Activated CD4-positive, alpha-beta T cell treated with anti-CD3 and anti-CD28 coated beads, Interleukin-2, Interleukin-4, amounts not matched to agents 100 ng/mL and 50 ng/mL, durations not matched to agents 16 hours and 8 hours (primary cell): Measurements from ENCODE around the gene CABP7.
A peak's percentile ranks its signal among the peaks of the same experiment; 100 is the strongest.
"Not testable (repeated sequence)": the region's sequence is repeated elsewhere in the genome, so short reads cannot be mapped to it uniquely, and the experiment has no call there.

Source experiments
- DNase-seq: peaks from one replicate; pipeline ENCODE4 v3.0.0-alpha.2; 2020; ENCODE audit warnings: low spot score

CABP7 gene

GRCh38 chr22:29748248-29748893 lies 28.6 kb downstream of the CABP7 start:
- no peak for DNase-seq

GRCh38 chr22:29750029-29750428 lies 30.2 kb downstream of the CABP7 start:
- no peak for DNase-seq

GRCh38 chr22:29750559-29751538 lies 31.0 kb downstream of the CABP7 start:
- DNase-seq = peak; percentile 49

GRCh38 chr22:29751669-29752068 lies 31.9 kb downstream of the CABP7 start:
- no peak for DNase-seq

- DNase-seq = no peak
Measured at GRCh38 chr22:29753808-29754657, 34.2 kb downstream of the CABP7 start.

- DNase-seq = not testable (repeated sequence)
Measured at GRCh38 chr22:29754658-29755395, 35.0 kb downstream of the CABP7 start.

GRCh38 chr22:29755889-29756288 lies 36.1 kb downstream of the CABP7 start:
- no peak for DNase-seq

GRCh38 chr22:29756341-29756740 lies 36.5 kb downstream of the CABP7 start:
- no peak for DNase-seq

GRCh38 chr22:29757096-29757495 lies 37.3 kb downstream of the CABP7 start:
- DNase-seq = no peak

GRCh38 chr22:29758068-29758622 lies 38.3 kb downstream of the CABP7 start:
- DNase-seq = no peak

- no peak for DNase-seq
Measured at GRCh38 chr22:29758959-29759358, 39.2 kb downstream of the CABP7 start.

GRCh38 chr22:29762263-29762662 lies 42.5 kb downstream of the CABP7 start:
- no peak for DNase-seq

- no peak for DNase-seq
Measured at GRCh38 chr22:29765905-29766631, 46.3 kb downstream of the CABP7 start.

GRCh38 chr22:29766632-29767170 lies 46.9 kb downstream of the CABP7 start, which contains the start of gene ZMAT5:
ZMAT5 (minus strand) TSS chr22:29767007; CDS start chr22:29748544, 18,463 bp downstream.
- peak; percentile 97 for DNase-seq

GRCh38 chr22:29767171-29768051 lies 47.6 kb downstream of the CABP7 start, which contains the start of gene UQCR10:
UQCR10 (plus strand) TSS chr22:29767369; CDS start chr22:29767399, 30 bp downstream.
- DNase-seq = peak; percentile 94

GRCh38 chr22:29768052-29768693 lies 48.4 kb downstream of the CABP7 start:
- DNase-seq = no peak

- no peak for DNase-seq
Measured at GRCh38 chr22:29769723-29770321, 50.0 kb downstream of the CABP7 start.

- no peak for DNase-seq
Measured at GRCh38 chr22:29772170-29772641, 52.4 kb downstream of the CABP7 start.
